Measurements from ENCODE around the gene MBNL3. TPM values are rescaled to one million over a fixed set of nuclear protein-coding genes. Genes with fewer than 3 reads are reported as not detected.

Gene MBNL3
- total RNA-seq, 2 donors from 2014 or later: 98.8 to 140 TPM

GRCh38 chrX:132497432-132497831, 8.6 kb upstream of the MBNL3 start:
- H3K27me3 ChIP-seq: no peaks in the 10 kb centered on the region
- no peak overlapping the region for H3K27ac ChIP-seq
- DNase-seq (ENCODE audit: low spot score): no peak
- no peak for TF ChIP-seq CTCF (IDR thresholded peaks at IDR 0.05)
- no peaks in the 10 kb centered on the region for H3K4me1 ChIP-seq
- H3K36me3 ChIP-seq: no peaks in the 10 kb centered on the region
- H3K9me3 ChIP-seq: no peaks in the 10 kb centered on the region
- no peak overlapping the region for H3K4me3 ChIP-seq

- Histone ChIP-seq H3K4me1 (no peaks in the 10 kb centered on the region), H3K4me3 (no peak overlapping the region), H3K27ac (no peak overlapping the region), H3K36me3 (no peaks in the 10 kb centered on the region), H3K27me3 (no peaks in the 10 kb centered on the region), H3K9me3 (no peaks in the 10 kb centered on the region)
- TF ChIP-seq CTCF (IDR thresholded peaks at IDR 0.05): no peak
- no peak for DNase-seq (ENCODE audit: low spot score)
These were observed 4.3 kb upstream of the MBNL3 start for GRCh38 chrX:132493095-132493494.

- Histone ChIP-seq H3K9me3 (no peaks in the 10 kb centered on the region), H3K27me3 (no peaks in the 10 kb centered on the region), H3K4me1 (no peaks in the 10 kb centered on the region), H3K27ac (no peak overlapping the region), H3K36me3 (no peaks in the 10 kb centered on the region), H3K4me3 (no peak overlapping the region)
- DNase-seq (ENCODE audit: low spot score): no peak
- no peak for TF ChIP-seq CTCF (IDR thresholded peaks at IDR 0.05)
These were observed 2.4 kb upstream of the MBNL3 start for GRCh38 chrX:132491191-132491590.

- Histone ChIP-seq H3K27ac (peak overlapping the region; percentile 63 to 66), H3K9me3 (no peaks in the 10 kb centered on the region), H3K36me3 (no peaks in the 10 kb centered on the region), H3K4me1 (no peaks in the 10 kb centered on the region), H3K4me3 (peak overlapping the region; percentile 52 to 60), H3K27me3 (no peaks in the 10 kb centered on the region)
- no peak for TF ChIP-seq CTCF (IDR thresholded peaks at IDR 0.05)
- no peak for DNase-seq (ENCODE audit: low spot score)
These were observed 961 bp upstream of the MBNL3 start for GRCh38 chrX:132489578-132490419.

GRCh38 chrX:132488180-132488705, 595 bp downstream of the MBNL3 start:
- peak overlapping the region; percentile 52 to 60 for H3K4me3 ChIP-seq
- no peaks in the 10 kb centered on the region for H3K36me3 ChIP-seq
- no peaks in the 10 kb centered on the region for H3K4me1 ChIP-seq
- peak overlapping the region; percentile 63 to 66 for H3K27ac ChIP-seq
- TF ChIP-seq CTCF (IDR thresholded peaks at IDR 0.05): no peak
- no peak for DNase-seq (ENCODE audit: low spot score)
- no peaks in the 10 kb centered on the region for H3K9me3 ChIP-seq
- no peaks in the 10 kb centered on the region for H3K27me3 ChIP-seq
